A549 (cell line): Measurements from ENCODE around the gene SEZ6L2.
"Not testable (repeated sequence)": the region's sequence is repeated elsewhere in the genome, so short reads cannot be mapped to it uniquely, and the experiment has no call there.

Experiments used
- HOXB5 ChIP-seq: fragments of 250-450 bp; sonication (Bioruptor Pico); IDR thresholded peaks from 2 replicates; pipeline ENCODE4 v1.5.0; 2020; ENCODE audit warnings: mild to moderate bottlenecking, moderate library complexity
- KDM1A ChIP-seq: fragments of 200-600 bp; sonication (generic); IDR thresholded peaks from 2 replicates; pipeline ENCODE4 v1.6.1; 2016; ENCODE audit warnings: low read depth, mild to moderate bottlenecking
- PHF8 ChIP-seq: fragments of 200-600 bp; sonication (generic); IDR thresholded peaks from 2 replicates; pipeline ENCODE4 v1.6.1; 2016; ENCODE audit warnings: low read depth, mild to moderate bottlenecking, antibody characterized with exemption, moderate library complexity, borderline replicate concordance
- RAD21 ChIP-seq, 2 experiments: fragments of >200 bp in 1 of 2; sonication (Bioruptor Twin) in 1 of 2; formaldehyde crosslinking in 1 of 2; IDR thresholded peaks in 1 of 2; conservative IDR thresholded peaks in 1 of 2; 2 replicates in 1 of 2; 3 replicates in 1 of 2; pipeline ENCODE4 v1.6.1; 2012 to 2018; ENCODE audit warnings: inconsistent platforms in 1 of 2
- TF ChIP-seq, protein P1 (sequence below): fragments of >200 bp; sonication (Bioruptor Twin); formaldehyde crosslinking; IDR thresholded peaks from 3 replicates; pipeline ENCODE4 v1.5.1; 2016

DNA sequence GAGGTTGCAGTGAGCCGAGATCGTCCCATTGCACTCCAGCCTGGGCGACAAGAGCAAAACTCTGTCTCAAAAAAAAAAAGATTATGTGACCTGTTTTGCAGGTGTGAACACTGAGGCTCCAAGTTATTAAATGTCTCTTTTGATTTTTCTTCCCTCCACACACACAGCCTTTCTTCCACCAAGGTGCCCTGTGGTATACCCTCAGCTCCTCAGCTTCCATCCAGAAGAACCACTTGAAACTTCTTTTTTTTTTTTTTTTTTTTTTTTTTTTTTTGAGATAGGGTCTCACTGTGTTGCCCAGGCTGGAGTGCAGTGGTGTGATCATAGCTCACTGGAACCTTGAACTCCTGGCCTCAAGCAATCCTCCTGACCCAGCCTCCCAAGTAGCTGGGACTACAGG lies 10.0 kb downstream of the SEZ6L2 start:
- TF ChIP-seq PHF8; RAD21 (conservative IDR thresholded peaks at IDR 0.05 in 1 of 2, IDR thresholded peaks at IDR 0.05 in 1 of 2); HOXB5; KDM1A: not testable (repeated sequence)
- TF ChIP-seq, protein P1, sequence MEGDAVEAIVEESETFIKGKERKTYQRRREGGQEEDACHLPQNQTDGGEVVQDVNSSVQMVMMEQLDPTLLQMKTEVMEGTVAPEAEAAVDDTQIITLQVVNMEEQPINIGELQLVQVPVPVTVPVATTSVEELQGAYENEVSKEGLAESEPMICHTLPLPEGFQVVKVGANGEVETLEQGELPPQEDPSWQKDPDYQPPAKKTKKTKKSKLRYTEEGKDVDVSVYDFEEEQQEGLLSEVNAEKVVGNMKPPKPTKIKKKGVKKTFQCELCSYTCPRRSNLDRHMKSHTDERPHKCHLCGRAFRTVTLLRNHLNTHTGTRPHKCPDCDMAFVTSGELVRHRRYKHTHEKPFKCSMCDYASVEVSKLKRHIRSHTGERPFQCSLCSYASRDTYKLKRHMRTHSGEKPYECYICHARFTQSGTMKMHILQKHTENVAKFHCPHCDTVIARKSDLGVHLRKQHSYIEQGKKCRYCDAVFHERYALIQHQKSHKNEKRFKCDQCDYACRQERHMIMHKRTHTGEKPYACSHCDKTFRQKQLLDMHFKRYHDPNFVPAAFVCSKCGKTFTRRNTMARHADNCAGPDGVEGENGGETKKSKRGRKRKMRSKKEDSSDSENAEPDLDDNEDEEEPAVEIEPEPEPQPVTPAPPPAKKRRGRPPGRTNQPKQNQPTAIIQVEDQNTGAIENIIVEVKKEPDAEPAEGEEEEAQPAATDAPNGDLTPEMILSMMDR = not testable (repeated sequence)
